OCI-LY3 (cell line): ENCODE measurements around the gene TSPAN31.

Experiments used
- EZH2phosphoT487 ChIP-seq: fragments of 200-600 bp; shearing (Covaris generic); IDR thresholded peaks from 2 replicates; pipeline ENCODE4 v1.6.1; 2018; ENCODE audit warnings: antibody characterized with exemption, mixed run types, low read depth
- TF ChIP-seq, protein P1 (sequence below): fragments of 200-600, 300-600 bp; sonication (generic); IDR thresholded peaks from 2 replicates; pipeline ENCODE4 v1.5.1; 2014; ENCODE audit warnings: antibody characterized with exemption, low read length, low read depth

DNA sequence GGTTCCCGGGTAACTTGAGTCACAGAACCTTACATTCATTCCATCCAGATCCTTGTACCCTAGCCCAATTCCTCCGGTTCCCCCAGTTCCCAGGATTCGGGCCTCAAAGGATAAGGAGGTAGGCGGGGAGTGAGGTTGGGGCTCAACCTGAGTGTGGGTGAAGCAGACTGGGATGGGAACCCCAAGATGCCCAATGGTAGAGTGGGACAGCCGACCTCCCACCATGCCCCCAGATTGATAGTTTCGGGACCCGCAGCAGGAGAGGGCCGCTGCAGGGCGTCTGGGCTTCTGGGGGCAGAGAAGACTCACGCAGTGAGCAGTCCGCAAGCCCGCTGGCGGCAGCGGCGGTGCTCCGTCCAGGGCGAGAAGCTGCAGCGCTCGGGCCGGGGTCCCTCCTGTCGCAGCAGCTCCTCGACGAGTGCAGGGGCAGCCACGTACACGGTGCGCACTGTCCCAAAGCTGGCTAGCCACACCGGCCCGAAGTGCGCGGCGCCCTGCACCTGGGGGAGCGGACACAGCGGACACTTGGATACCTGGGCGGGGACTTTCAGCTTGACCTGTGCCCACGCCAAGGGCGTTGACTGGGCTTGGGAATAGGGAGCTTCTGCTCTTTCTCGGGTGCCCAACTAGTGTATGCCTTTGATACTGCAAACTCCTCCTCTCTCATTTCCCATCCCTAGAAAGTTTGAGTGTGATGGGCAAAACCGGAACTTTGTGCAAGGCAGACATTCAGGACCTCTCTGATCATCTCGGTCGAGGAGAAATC, 21.0 kb downstream of the TSPAN31 start:
- TF ChIP-seq, protein P1, sequence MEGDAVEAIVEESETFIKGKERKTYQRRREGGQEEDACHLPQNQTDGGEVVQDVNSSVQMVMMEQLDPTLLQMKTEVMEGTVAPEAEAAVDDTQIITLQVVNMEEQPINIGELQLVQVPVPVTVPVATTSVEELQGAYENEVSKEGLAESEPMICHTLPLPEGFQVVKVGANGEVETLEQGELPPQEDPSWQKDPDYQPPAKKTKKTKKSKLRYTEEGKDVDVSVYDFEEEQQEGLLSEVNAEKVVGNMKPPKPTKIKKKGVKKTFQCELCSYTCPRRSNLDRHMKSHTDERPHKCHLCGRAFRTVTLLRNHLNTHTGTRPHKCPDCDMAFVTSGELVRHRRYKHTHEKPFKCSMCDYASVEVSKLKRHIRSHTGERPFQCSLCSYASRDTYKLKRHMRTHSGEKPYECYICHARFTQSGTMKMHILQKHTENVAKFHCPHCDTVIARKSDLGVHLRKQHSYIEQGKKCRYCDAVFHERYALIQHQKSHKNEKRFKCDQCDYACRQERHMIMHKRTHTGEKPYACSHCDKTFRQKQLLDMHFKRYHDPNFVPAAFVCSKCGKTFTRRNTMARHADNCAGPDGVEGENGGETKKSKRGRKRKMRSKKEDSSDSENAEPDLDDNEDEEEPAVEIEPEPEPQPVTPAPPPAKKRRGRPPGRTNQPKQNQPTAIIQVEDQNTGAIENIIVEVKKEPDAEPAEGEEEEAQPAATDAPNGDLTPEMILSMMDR, result no peak
- no peak for TF ChIP-seq EZH2phosphoT487
